ENCODE results near the gene BIRC7. TPM values are rescaled to one million over a fixed set of nuclear protein-coding genes. Genes with fewer than 3 reads are reported as not detected.
"Not testable (repeated sequence)": the region's sequence is repeated elsewhere in the genome, so short reads cannot be mapped to it uniquely, and the experiment has no call there.

BIRC7 gene
- total RNA-seq, 2 donors from 2014 or later: 0.51 TPM; not detected in 1

GRCh38 chr20:63251350-63251749 lies 15.6 kb downstream of the BIRC7 start:
- H3K9me3 Mint-ChIP-seq; H3K27ac Mint-ChIP-seq; ATAC-seq; H3K36me3 Mint-ChIP-seq; DNase-seq (ENCODE audit: low spot score in 2 of 2): not testable (repeated sequence)

- ATAC-seq (no peak), DNase-seq (ENCODE audit: low spot score in 2 of 2) (no peak)
- H3K9me3 Mint-ChIP-seq: no peaks in the 10 kb centered on the region
- H3K27ac Mint-ChIP-seq: no peak overlapping the region
- H3K36me3 Mint-ChIP-seq: no peaks in the 10 kb centered on the region
Observed at GRCh38 chr20:63252284-63252711, 16.6 kb downstream of the BIRC7 start.

DNA sequence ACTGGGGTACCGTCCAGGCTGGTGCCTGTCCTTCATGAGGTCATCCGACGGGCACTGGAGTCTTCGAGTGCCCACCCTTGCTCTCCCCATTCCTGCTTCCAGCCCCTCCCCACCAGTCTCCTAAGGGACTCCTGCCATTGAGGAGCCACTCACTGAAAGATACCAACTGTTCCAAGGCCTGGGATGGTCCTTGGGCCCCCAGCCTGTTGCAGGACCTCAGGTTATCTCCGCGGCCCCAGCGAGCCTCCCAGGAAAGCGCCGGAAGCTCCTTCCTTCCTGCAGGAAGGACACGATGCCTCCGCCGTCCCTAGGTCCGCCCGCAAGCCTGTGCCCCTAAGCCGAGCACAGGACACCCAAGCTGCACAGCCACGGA lies 17.3 kb downstream of the BIRC7 start:
- Mint-ChIP-seq H3K36me3 (no peaks in the 10 kb centered on the region), H3K9me3 (no peaks in the 10 kb centered on the region), H3K27ac (no peak overlapping the region)
- no peak for ATAC-seq
- DNase-seq (ENCODE audit: low spot score in 2 of 2): no peak

GRCh38 chr20:63253438-63254231 lies 17.9 kb downstream of the BIRC7 start:
- Mint-ChIP-seq H3K9me3 (no peaks in the 10 kb centered on the region), H3K27ac (no peak overlapping the region), H3K36me3 (no peaks in the 10 kb centered on the region)
- DNase-seq (ENCODE audit: low spot score in 2 of 2) (no peak), ATAC-seq (peak in 1 of 2 donors; percentile 35)

DNA sequence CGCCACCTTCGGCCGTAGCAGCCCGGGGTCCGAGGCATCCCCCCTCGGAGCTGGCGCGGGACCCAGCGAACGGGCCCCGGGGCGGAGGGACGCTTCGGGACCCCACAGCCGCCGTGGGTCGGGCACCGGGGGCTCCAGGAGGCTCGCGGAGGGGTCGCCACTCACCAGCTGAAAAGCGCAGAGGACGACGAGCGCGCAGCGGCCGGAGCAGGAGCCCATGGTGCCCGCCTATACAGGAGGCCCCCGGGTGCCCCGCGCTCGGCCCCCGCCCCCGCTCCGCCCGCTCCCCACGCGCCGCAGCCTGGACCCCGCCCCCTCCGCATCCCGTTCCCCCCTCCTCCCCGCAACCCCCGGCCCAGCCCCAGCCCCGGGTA lies 18.5 kb downstream of the BIRC7 start, which contains the start of gene NKAIN4:
Gene NKAIN4 (minus strand): TSS at position 232 of the 374 bp plus-strand sequence. CDS start 13 bp downstream, at position 219.
- Mint-ChIP-seq H3K27ac (no peak within 1 kb of the TSS), H3K9me3 (no peaks in the 10 kb centered on the region), H3K36me3 (no peaks in the 10 kb centered on the region)
- DNase-seq (ENCODE audit: low spot score in 2 of 2): no peak
- ATAC-seq: no peak

- no peak overlapping the region for H3K27ac Mint-ChIP-seq
- no peak for ATAC-seq
- H3K36me3 Mint-ChIP-seq: no peaks in the 10 kb centered on the region
- H3K9me3 Mint-ChIP-seq: no peaks in the 10 kb centered on the region
- no peak for DNase-seq (ENCODE audit: low spot score in 2 of 2)
Observed at GRCh38 chr20:63254606-63255384, 19.1 kb downstream of the BIRC7 start.

DNA sequence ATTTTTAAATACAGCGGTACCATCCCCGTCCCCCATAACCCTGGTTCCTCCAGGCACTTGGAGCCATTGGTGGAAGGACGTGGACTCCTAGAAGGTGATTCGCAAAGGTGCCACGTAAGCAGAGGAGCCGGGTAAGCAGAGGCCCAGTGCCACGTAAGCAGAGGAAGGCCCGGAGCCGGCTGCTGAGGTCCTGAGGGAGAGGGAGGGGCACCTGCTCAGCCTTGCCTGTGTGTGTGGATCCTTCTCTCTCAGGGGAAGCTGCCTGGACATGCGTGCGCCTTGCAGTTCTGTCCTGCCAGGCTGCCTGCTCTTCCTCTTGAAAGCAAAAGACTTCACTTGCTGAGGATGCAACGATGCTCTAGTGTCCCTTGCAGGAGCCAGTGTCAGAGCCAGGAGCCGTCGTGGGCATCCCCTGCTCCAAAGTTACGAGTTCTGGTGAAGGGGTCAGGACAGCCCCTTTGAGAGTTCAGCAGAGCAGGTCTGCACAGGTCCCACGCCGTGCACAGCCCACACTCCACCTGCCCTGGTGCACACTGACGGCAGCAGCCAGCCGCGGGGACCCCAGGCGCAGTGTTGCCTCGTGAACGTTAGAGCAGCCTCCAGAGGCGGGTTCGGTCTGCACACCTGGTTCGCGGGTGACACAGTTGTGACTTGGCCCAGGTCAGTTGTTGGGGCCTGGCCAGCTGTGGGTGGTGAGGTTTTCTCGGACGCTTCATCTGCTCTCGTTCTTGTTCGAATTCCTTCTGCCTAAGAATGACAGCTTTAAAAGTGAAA lies 20.4 kb downstream of the BIRC7 start:
- DNase-seq (ENCODE audit: low spot score in 2 of 2) (no peak), ATAC-seq (no peak)
- H3K27ac Mint-ChIP-seq: no peak overlapping the region
- H3K9me3 Mint-ChIP-seq: no peaks in the 10 kb centered on the region
- no peaks in the 10 kb centered on the region for H3K36me3 Mint-ChIP-seq

DNA sequence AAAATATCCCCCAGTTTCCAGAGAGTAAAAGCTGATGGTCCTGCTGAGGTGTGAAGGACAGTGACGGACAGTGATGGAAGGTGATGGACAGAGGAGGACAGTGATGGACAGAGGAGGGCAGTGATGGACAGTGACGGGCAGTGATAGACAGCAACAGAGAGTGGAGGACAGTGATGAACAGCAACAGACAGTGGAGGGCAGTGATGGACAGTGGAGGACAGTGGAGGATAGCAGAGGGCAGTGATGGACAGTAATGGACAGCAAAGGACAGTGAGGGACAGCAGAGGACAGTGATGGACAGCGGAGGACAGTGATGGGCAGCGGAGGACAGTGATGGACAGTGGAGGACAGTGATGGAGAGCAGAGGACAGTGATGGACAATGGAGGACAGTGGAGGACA lies 21.2 kb downstream of the BIRC7 start:
- Mint-ChIP-seq H3K9me3 (no peaks in the 10 kb centered on the region), H3K27ac (peak overlapping the region in 1 of 2 donors; percentile 61), H3K36me3 (no peaks in the 10 kb centered on the region)
- no peak for ATAC-seq
- DNase-seq (ENCODE audit: low spot score in 2 of 2): no peak

GRCh38 chr20:63257629-63258028 lies 21.9 kb downstream of the BIRC7 start:
- peak overlapping the region in 1 of 2 donors; percentile 61 for H3K27ac Mint-ChIP-seq
- H3K9me3 Mint-ChIP-seq: no peaks in the 10 kb centered on the region
- no peaks in the 10 kb centered on the region for H3K36me3 Mint-ChIP-seq
- no peak for DNase-seq (ENCODE audit: low spot score in 2 of 2)
- ATAC-seq: no peak

DNA sequence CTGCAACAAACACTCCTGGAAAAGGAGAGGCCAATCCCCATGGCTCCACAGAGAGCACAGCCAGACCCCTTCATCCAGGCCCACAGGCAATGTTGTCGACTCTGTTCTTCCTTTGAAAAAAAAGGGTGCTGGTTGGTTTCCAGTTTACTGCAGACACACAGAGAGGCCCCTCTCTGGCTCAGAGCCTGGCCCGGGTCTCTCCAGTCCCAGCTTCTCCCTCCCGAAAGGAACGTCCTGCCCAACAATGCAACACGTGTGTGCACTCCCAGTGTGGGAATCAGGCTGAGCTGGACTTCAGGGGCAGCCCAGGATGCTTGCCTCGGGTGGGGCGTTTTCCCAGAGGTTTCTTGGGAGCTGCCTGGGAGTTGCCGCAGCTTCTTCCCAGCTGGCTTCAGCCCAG lies 23.1 kb downstream of the BIRC7 start:
- ATAC-seq (no peak), DNase-seq (ENCODE audit: low spot score in 2 of 2) (no peak)
- no peak overlapping the region for H3K27ac Mint-ChIP-seq
- no peaks in the 10 kb centered on the region for H3K36me3 Mint-ChIP-seq
- no peaks in the 10 kb centered on the region for H3K9me3 Mint-ChIP-seq

DNA sequence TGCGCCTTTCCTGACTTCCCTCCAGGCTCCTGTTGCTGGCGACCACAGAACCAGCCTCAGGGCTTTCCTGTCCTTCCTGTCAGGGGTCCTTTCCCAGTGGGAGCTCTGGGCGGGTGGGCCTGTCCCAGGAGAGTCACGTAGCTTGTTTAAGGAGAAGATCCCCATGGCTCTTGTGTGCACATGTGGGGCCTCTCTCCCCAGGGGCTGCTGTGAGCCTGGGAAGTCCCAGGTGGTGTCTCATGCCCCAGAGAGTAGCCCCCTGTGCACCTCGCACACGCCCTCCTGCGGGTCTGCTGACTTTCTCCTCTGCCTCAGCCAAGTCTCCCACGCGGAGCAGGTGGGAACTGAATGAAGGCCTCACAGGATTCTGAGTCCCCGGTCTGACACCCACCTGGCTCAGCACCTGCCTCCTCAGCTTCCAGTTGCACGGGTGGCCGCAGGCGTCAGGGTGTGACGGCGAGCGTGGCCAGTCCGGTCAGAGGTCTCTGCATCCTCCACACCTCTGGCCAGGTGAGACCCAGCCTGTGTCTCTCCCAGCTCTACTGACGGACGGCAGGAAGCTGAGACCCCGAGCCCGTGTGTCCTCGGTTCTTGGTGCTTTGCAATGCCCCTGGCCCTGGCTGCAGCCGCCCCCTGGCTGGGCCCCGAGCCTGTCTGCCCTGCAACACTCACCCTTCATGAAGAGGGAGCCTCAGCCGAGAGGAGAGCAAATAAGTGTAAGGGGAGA lies 24.2 kb downstream of the BIRC7 start:
- DNase-seq (ENCODE audit: low spot score in 2 of 2) (no peak), ATAC-seq (no peak)
- Mint-ChIP-seq H3K27ac (no peak overlapping the region), H3K36me3 (no peaks in the 10 kb centered on the region), H3K9me3 (no peaks in the 10 kb centered on the region)

GRCh38 chr20:63260521-63260920 lies 24.8 kb downstream of the BIRC7 start:
- ATAC-seq (no peak), DNase-seq (ENCODE audit: low spot score in 2 of 2) (no peak)
- no peaks in the 10 kb centered on the region for H3K36me3 Mint-ChIP-seq
- no peaks in the 10 kb centered on the region for H3K9me3 Mint-ChIP-seq
- no peak overlapping the region for H3K27ac Mint-ChIP-seq

- ATAC-seq: no peak
- H3K36me3 Mint-ChIP-seq: no peaks in the 10 kb centered on the region
Observed at GRCh38 chr20:63261060-63261794, 25.5 kb downstream of the BIRC7 start.

GRCh38 chr20:63261795-63262528 lies 26.3 kb downstream of the BIRC7 start:
- no peaks in the 10 kb centered on the region for H3K9me3 Mint-ChIP-seq
- no peaks in the 10 kb centered on the region for H3K36me3 Mint-ChIP-seq
- no peak for ATAC-seq
- no peak for DNase-seq (ENCODE audit: low spot score in 2 of 2)
- H3K27ac Mint-ChIP-seq: peak overlapping the region in 1 of 2 donors; percentile 50

More at GRCh38 chr20:63261060-63261794, 25.5 kb downstream of the BIRC7 start:
- Mint-ChIP-seq H3K27ac (no peak overlapping the region), H3K9me3 (no peaks in the 10 kb centered on the region)
- DNase-seq (ENCODE audit: low spot score in 2 of 2): no peak

- no peak for ATAC-seq
- Mint-ChIP-seq H3K9me3 (no peaks in the 10 kb centered on the region), H3K36me3 (no peaks in the 10 kb centered on the region), H3K27ac (no peak overlapping the region)
- DNase-seq (ENCODE audit: low spot score in 2 of 2): no peak
Observed at GRCh38 chr20:63262836-63263235, 27.1 kb downstream of the BIRC7 start.
